Hepatocyte (in vitro differentiated cells): ENCODE measurements around the gene AP1S3. TPM values are rescaled to one million over a fixed set of nuclear protein-coding genes. Genes with fewer than 3 reads are reported as not detected.

ENCODE experiments used
- DNase-seq: peaks from one replicate; pipeline ENCODE4 v3.0.0-alpha.2; 2016; ENCODE audit warnings: low spot score
- H2AFZ ChIP-seq: fragments of 200-600 bp; sonication (generic); 2 replicates; pipeline ENCODE4 v1.6.0; 2016; ENCODE audit warnings: antibody characterized with exemption, mild to moderate bottlenecking
- H3K27ac ChIP-seq: fragments of 200-600 bp; sonication (generic); 2 replicates; pipeline ENCODE4 v1.5.1; 2016; ENCODE audit warnings: mild to moderate bottlenecking
- H3K27me3 ChIP-seq: fragments of 200-600 bp; sonication (generic); 2 replicates; pipeline ENCODE4 v1.6.1; 2016
- H3K36me3 ChIP-seq: fragments of 200-600 bp; sonication (generic); replicated peaks from 2 replicates; pipeline ENCODE4 v1.5.1; 2016; ENCODE audit warnings: low read depth; ENCODE audit not compliant: insufficient read depth
- H3K4me1 ChIP-seq: fragments of 200-600 bp; sonication (generic); 2 replicates; pipeline ENCODE4 v1.5.1; 2016; ENCODE audit warnings: mild to moderate bottlenecking, moderate library complexity; ENCODE audit not compliant: insufficient read depth
- H3K4me2 ChIP-seq: fragments of 200-600 bp; sonication (generic); 2 replicates; pipeline ENCODE4 v1.6.0; 2016
- H3K4me3 ChIP-seq: fragments of 200-600 bp; sonication (generic); 2 replicates; pipeline ENCODE4 v1.5.1; 2016; ENCODE audit warnings: mild to moderate bottlenecking
- H3K79me2 ChIP-seq: fragments of 200-600 bp; sonication (generic); 2 replicates; pipeline ENCODE4 v1.6.0; 2017; ENCODE audit warnings: mild to moderate bottlenecking
- H3K9me2 ChIP-seq: fragments of 200-600 bp; sonication (generic); replicated peaks from 2 replicates; pipeline ENCODE4 v1.6.0; 2017; ENCODE audit warnings: mild to moderate bottlenecking; ENCODE audit not compliant: insufficient read depth
- H3K9me3 ChIP-seq: fragments of 200-600 bp; sonication (generic); 2 replicates; pipeline ENCODE4 v1.5.1; 2016; ENCODE audit warnings: low read depth, mild to moderate bottlenecking
- H4K20me1 ChIP-seq: fragments of 200-600 bp; sonication (generic); 2 replicates; pipeline ENCODE4 v1.6.0; 2016; ENCODE audit warnings: mild to moderate bottlenecking; ENCODE audit not compliant: insufficient read depth, poor library complexity, severe bottlenecking
- CTCF ChIP-seq: fragments of 200-600 bp; sonication (generic); IDR thresholded peaks from 2 replicates; pipeline ENCODE4 v1.5.1; 2016; ENCODE audit warnings: antibody characterized with exemption, mild to moderate bottlenecking; ENCODE audit not compliant: poor library complexity
- EZH2 ChIP-seq: fragments of 200-600 bp; sonication (generic); IDR thresholded peaks from 2 replicates; pipeline ENCODE4 v1.6.1; 2016; ENCODE audit warnings: antibody characterized with exemption, mild to moderate bottlenecking, borderline replicate concordance
- EZH2phosphoT487 ChIP-seq: fragments of 200-600 bp; sonication (generic); IDR thresholded peaks from one replicate; pipeline ENCODE4 v1.6.1; 2018; ENCODE audit warnings: antibody characterized with exemption, mild to moderate bottlenecking, low read depth, moderate library complexity; ENCODE audit not compliant: unreplicated experiment, severe bottlenecking
- WGBS: methylation state at CpG from one replicate; pipeline ENCODE4 v1.1.6; 2016; ENCODE audit warnings: low lambda C conversion rate; ENCODE audit errors: missing lambda C conversion rate; 5-methylcytosine and 5-hydroxymethylcytosine counted together
- polyA plus RNA-seq: library from polyadenylated mRNA; unstranded; fragments of >200 nt; fragmentation: Nextera tagmentation; extraction: Ambion mirVana; gene quantifications from 2 replicates; pipeline ENCODE4 v1.2.1, GENCODE V29; 2016
- total RNA-seq: library from RNA; depleted of rRNA; stranded (reverse); fragments of >200 nt; gene quantifications from 2 replicates; pipeline ENCODE4 v1.2.3, GENCODE V29; 2014

The AP1S3 gene
- total and polyA plus RNA-seq, 2 experiments from 2014 or later: 16.5 to 30.7 TPM

GRCh38 chr2:223768179-223768578, 69.2 kb downstream of the AP1S3 start:
- no peak for TF ChIP-seq CTCF
- no peak for TF ChIP-seq EZH2
- TF ChIP-seq EZH2phosphoT487: no peak

GRCh38 chr2:223767341-223767740, 70.0 kb downstream of the AP1S3 start:
- no peak overlapping the region for H3K27ac ChIP-seq
- H3K36me3 ChIP-seq: no peaks in the 10 kb centered on the region
- H3K9me3 ChIP-seq: no peaks in the 10 kb centered on the region
- no peaks in the 10 kb centered on the region for H3K27me3 ChIP-seq
- no peaks in the 10 kb centered on the region for H3K4me1 ChIP-seq
- no peaks in the 10 kb centered on the region for H4K20me1 ChIP-seq
- H2AFZ ChIP-seq: no peak overlapping the region
- TF ChIP-seq EZH2phosphoT487: no peak
- TF ChIP-seq EZH2: no peak
- TF ChIP-seq CTCF: no peak
- DNase-seq: no peak
- H3K9me2 ChIP-seq: no peaks in the 10 kb centered on the region
- H3K4me2 ChIP-seq: no peak overlapping the region
- H3K4me3 ChIP-seq: no peak overlapping the region
- no peaks in the 10 kb centered on the region for H3K79me2 ChIP-seq

More at GRCh38 chr2:223768179-223768578, 69.2 kb downstream of the AP1S3 start:
- H4K20me1 ChIP-seq: no peaks in the 10 kb centered on the region
- 97% methylated on average over 3 of the region's 3 CpGs for WGBS
- H3K4me2 ChIP-seq: no peak overlapping the region
- H2AFZ ChIP-seq: no peak overlapping the region
- no peaks in the 10 kb centered on the region for H3K36me3 ChIP-seq
- no peaks in the 10 kb centered on the region for H3K79me2 ChIP-seq
- no peaks in the 10 kb centered on the region for H3K9me3 ChIP-seq
- H3K4me1 ChIP-seq: no peaks in the 10 kb centered on the region
- H3K4me3 ChIP-seq: no peak overlapping the region
- no peak for DNase-seq
- H3K27ac ChIP-seq: no peak overlapping the region
- no peaks in the 10 kb centered on the region for H3K9me2 ChIP-seq
- no peaks in the 10 kb centered on the region for H3K27me3 ChIP-seq

- DNase-seq: no peak
- no peak overlapping the region for H3K4me2 ChIP-seq
- H4K20me1 ChIP-seq: no peaks in the 10 kb centered on the region
- no peaks in the 10 kb centered on the region for H3K36me3 ChIP-seq
- TF ChIP-seq CTCF (no peak), EZH2phosphoT487 (no peak), EZH2 (no peak)
- no peak overlapping the region for H3K27ac ChIP-seq
- WGBS: 76% methylated on average over 6 of the region's 6 CpGs
- H3K9me3 ChIP-seq: no peaks in the 10 kb centered on the region
- no peak overlapping the region for H2AFZ ChIP-seq
- no peaks in the 10 kb centered on the region for H3K9me2 ChIP-seq
- peaks cover 8% of the 10 kb centered on the region for H3K4me1 ChIP-seq
- no peaks in the 10 kb centered on the region for H3K79me2 ChIP-seq
- H3K4me3 ChIP-seq: no peak overlapping the region
- no peaks in the 10 kb centered on the region for H3K27me3 ChIP-seq
These were observed 72.1 kb downstream of the AP1S3 start for GRCh38 chr2:223765221-223765785.
